ENCODE measurements around the gene ITGA5. TPM values are rescaled to one million over a fixed set of nuclear protein-coding genes. Genes with fewer than 3 reads are reported as not detected.

The ITGA5 gene
- polyA plus RNA-seq, 1 donor (not counting 4 experiments of a cell fraction or from before 2014, with no cell fraction given), result 47.9 TPM

- Histone ChIP-seq H3K36me3 (ENCODE audit: control insufficient read depth in 2 of 2, extremely low read depth in 1 of 2, insufficient read depth in 2 of 2, low read length in 2 of 2) (peaks cover 51 to 62% of the 10 kb centered on the region in 2 experiments), H3K27ac (ENCODE audit: control insufficient read depth, insufficient read depth, low read length) (no peak overlapping the region), H3K27me3 (ENCODE audit: control insufficient read depth, extremely low read depth, insufficient read depth, low read length) (no peaks in the 10 kb centered on the region), H3K4me3 (ENCODE audit: control insufficient read depth in 2 of 3, extremely low read depth in 1 of 3, insufficient read depth in 2 of 3, low read depth in 1 of 3, low read length in 3 of 3) (no peak overlapping the region), H3K9ac (ENCODE audit: control insufficient read depth, extremely low read depth, insufficient read depth, low read length) (no peak overlapping the region), H3K4me2 (ENCODE audit: control insufficient read depth, extremely low read depth, insufficient read depth, low read depth, low read length) (no peak overlapping the region), H2AFZ (ENCODE audit: control insufficient read depth, low read length) (no peak overlapping the region), H4K20me1 (ENCODE audit: control insufficient read depth, extremely low read depth, insufficient read depth, low read length) (no peaks in the 10 kb centered on the region), H3K9me1 (ENCODE audit: control insufficient read depth, extremely low read depth, insufficient read depth, low read length) (no peaks in the 10 kb centered on the region), H3K4me1 (ENCODE audit: control insufficient read depth, extremely low read depth, insufficient read depth, low read length) (peaks cover 25% of the 10 kb centered on the region), H3K79me2 (ENCODE audit: control insufficient read depth, insufficient read depth, low read length) (no peaks in the 10 kb centered on the region), H3K9me3 (ENCODE audit: control insufficient read depth, low read depth, low read length) (no peaks in the 10 kb centered on the region)
- FAIRE-seq (no peak), DNase-seq (ENCODE audit: low read depth, low spot score) (no peak)
- TF ChIP-seq EZH2 (IDR thresholded peaks at IDR 0.05; ENCODE audit: low read length) (no peak), CTCF (optimal IDR thresholded peaks at IDR 0.05 in 1 of 3, IDR thresholded peaks at IDR 0.05 in 1 of 3, conservative IDR thresholded peaks at IDR 0.05 in 1 of 3; ENCODE audit: extremely low read depth in 1 of 3, insufficient read depth in 2 of 3, low read length in 3 of 3) (no peak)
- dilution Hi-C loops (cut with MboI; ENCODE audit: extremely low pct_ligation_motif_present, low sequenced_read_pairs), result no loop called here
Observed at GRCh38 chr12:54397157-54397556, 21.9 kb downstream of the ITGA5 start.

- no peak overlapping the region for H3K4me3 ChIP-seq (ENCODE audit: control insufficient read depth in 2 of 3, extremely low read depth in 1 of 3, insufficient read depth in 2 of 3, low read depth in 1 of 3, low read length in 3 of 3)
- H3K27ac ChIP-seq (ENCODE audit: control insufficient read depth, insufficient read depth, low read length), result no peak overlapping the region
- no peaks in the 10 kb centered on the region for H3K27me3 ChIP-seq (ENCODE audit: control insufficient read depth, extremely low read depth, insufficient read depth, low read length)
- H3K79me2 ChIP-seq (ENCODE audit: control insufficient read depth, insufficient read depth, low read length), result peaks cover 4% of the 10 kb centered on the region
- H3K9me1 ChIP-seq (ENCODE audit: control insufficient read depth, extremely low read depth, insufficient read depth, low read length), result no peaks in the 10 kb centered on the region
- H3K9ac ChIP-seq (ENCODE audit: control insufficient read depth, extremely low read depth, insufficient read depth, low read length), result no peak overlapping the region
- H3K4me2 ChIP-seq (ENCODE audit: control insufficient read depth, extremely low read depth, insufficient read depth, low read depth, low read length), result no peak overlapping the region
- no peaks in the 10 kb centered on the region for H3K9me3 ChIP-seq (ENCODE audit: control insufficient read depth, low read depth, low read length)
- no peak for TF ChIP-seq CTCF (optimal IDR thresholded peaks at IDR 0.05 in 1 of 3, IDR thresholded peaks at IDR 0.05 in 1 of 3, conservative IDR thresholded peaks at IDR 0.05 in 1 of 3; ENCODE audit: extremely low read depth in 1 of 3, insufficient read depth in 2 of 3, low read length in 3 of 3)
- H3K4me1 ChIP-seq (ENCODE audit: control insufficient read depth, extremely low read depth, insufficient read depth, low read length), result peaks cover 31% of the 10 kb centered on the region
- DNase-seq (ENCODE audit: low read depth, low spot score), result no peak
- no peak overlapping the region for H2AFZ ChIP-seq (ENCODE audit: control insufficient read depth, low read length)
- no peaks in the 10 kb centered on the region for H4K20me1 ChIP-seq (ENCODE audit: control insufficient read depth, extremely low read depth, insufficient read depth, low read length)
- H3K36me3 ChIP-seq (ENCODE audit: control insufficient read depth in 2 of 2, extremely low read depth in 1 of 2, insufficient read depth in 2 of 2, low read length in 2 of 2), result peaks cover 36 to 49% of the 10 kb centered on the region in 2 experiments
- dilution Hi-C loops (cut with MboI; ENCODE audit: extremely low pct_ligation_motif_present, low sequenced_read_pairs), result no loop called here
- no peak for FAIRE-seq
Observed at GRCh38 chr12:54395545-54395944, 23.5 kb downstream of the ITGA5 start.
